Vagina (tissue), 2 donors: ENCODE data around the gene DHX57. TPM values are rescaled to one million over a fixed set of nuclear protein-coding genes. Genes with fewer than 3 reads are reported as not detected.
"Not testable (repeated sequence)": the region's sequence is repeated elsewhere in the genome, so short reads cannot be mapped to it uniquely, and the experiment has no call there.

Source experiments
- DNase-seq, 2 donors: peaks; one replicate each; pipeline ENCODE4 v3.0.0-alpha.2; 2017; ENCODE audit errors: extremely low spot score in 2 of 2
- H3K27ac ChIP-seq: fragments of 200-600 bp; sonication (generic); one replicate; pipeline ENCODE4 v1.5.1; 2019
- H3K27me3 ChIP-seq: fragments of 200-600 bp; sonication (generic); one replicate; pipeline ENCODE4 v1.5.1; 2019
- H3K36me3 ChIP-seq, 2 donors: fragments of 200-600 bp; sonication (generic); one replicate each; pipeline ENCODE4 v1.5.1; 2017 to 2019
- H3K4me1 ChIP-seq: fragments of 200-600 bp; sonication (generic); one replicate; pipeline ENCODE4 v1.5.1; 2019
- H3K4me3 ChIP-seq, 2 donors: fragments of 200-600 bp; sonication (generic); 1 replicate in 1 of 2; 2 replicates in 1 of 2; pipeline ENCODE4 v1.5.1; 2016 to 2019
- H3K9me3 ChIP-seq: fragments of 200-600 bp; sonication (generic); one replicate; pipeline ENCODE4 v1.5.1; 2019
- POLR2A ChIP-seq, 2 donors: fragments of 450-650 bp; IDR thresholded peaks; one replicate each; pipeline ENCODE4 v1.6.1; 2017; ENCODE audit warnings: antibody characterized with exemption in 2 of 2, mild to moderate bottlenecking in 2 of 2, moderate library complexity in 2 of 2
- POLR2AphosphoS5 ChIP-seq, 2 donors: sonication (generic); formaldehyde crosslinking; IDR thresholded peaks; one replicate each; pipeline ENCODE4 v1.9.0; 2017; ENCODE audit warnings: antibody characterized with exemption in 2 of 2, mild to moderate bottlenecking in 2 of 2, low read depth in 1 of 2; ENCODE audit not compliant: insufficient read depth in 1 of 2
- intact Hi-C: fragments of 100-400 bp; cut with DNase I; formaldehyde crosslinking; loops from one replicate; pipeline ENCODE4 v1.15.1; 2023
- total RNA-seq: library from RNA; depleted of rRNA; stranded (reverse); fragments of >200 nt; gene quantifications from one replicate; pipeline ENCODE4 v1.2.3, GENCODE V29; 2016
- TF ChIP-seq, protein P1 (sequence below), 3 experiments: fragments of 450-650 bp in 2 of 3; fragments of 200-600 bp in 1 of 3; sonication (generic) in 1 of 3; IDR thresholded peaks; one replicate each; pipeline ENCODE4 v1.5.1; 2017 to 2019; ENCODE audit warnings: antibody characterized with exemption in 3 of 3, mild to moderate bottlenecking in 2 of 3, moderate library complexity in 2 of 3

Gene DHX57
- total RNA-seq, 1 donor from 2014 or later, result 10.6 TPM

DNA sequence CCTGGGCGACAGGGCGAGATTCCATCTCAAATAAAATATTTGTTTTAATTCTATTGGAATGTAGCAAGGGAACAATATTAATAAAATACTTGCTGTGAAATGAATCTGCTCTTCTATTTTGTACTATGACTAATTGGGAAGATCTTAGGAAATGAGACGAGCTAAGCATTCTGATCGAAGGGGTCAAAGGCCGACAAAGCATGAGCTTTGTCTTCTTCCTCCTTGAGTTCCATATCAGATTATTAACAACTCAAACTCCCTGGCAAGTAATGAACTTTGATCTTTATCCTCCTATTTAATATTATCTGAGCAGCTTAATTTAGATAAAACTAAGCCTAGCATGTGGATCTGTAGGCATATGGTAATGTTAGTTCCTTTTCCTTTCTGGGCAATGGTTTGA is 82.2 kb downstream of the DHX57 start:
- TF ChIP-seq, protein P1, sequence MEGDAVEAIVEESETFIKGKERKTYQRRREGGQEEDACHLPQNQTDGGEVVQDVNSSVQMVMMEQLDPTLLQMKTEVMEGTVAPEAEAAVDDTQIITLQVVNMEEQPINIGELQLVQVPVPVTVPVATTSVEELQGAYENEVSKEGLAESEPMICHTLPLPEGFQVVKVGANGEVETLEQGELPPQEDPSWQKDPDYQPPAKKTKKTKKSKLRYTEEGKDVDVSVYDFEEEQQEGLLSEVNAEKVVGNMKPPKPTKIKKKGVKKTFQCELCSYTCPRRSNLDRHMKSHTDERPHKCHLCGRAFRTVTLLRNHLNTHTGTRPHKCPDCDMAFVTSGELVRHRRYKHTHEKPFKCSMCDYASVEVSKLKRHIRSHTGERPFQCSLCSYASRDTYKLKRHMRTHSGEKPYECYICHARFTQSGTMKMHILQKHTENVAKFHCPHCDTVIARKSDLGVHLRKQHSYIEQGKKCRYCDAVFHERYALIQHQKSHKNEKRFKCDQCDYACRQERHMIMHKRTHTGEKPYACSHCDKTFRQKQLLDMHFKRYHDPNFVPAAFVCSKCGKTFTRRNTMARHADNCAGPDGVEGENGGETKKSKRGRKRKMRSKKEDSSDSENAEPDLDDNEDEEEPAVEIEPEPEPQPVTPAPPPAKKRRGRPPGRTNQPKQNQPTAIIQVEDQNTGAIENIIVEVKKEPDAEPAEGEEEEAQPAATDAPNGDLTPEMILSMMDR (IDR thresholded peaks at IDR 0.05), result no peak
- TF ChIP-seq POLR2A (IDR thresholded peaks at IDR 0.05) (no peak), POLR2AphosphoS5 (IDR thresholded peaks at IDR 0.05; ENCODE audit: insufficient read depth in 1 of 2, low read depth in 1 of 2) (no peak)
- H3K36me3 ChIP-seq, result no peaks in the 10 kb centered on the region
- H3K4me1 ChIP-seq, result no peaks in the 10 kb centered on the region
- H3K27me3 ChIP-seq, result no peaks in the 10 kb centered on the region
- DNase-seq, result no peak
- H3K27ac ChIP-seq, result no peak overlapping the region
- intact Hi-C loops, result no loop called here
- H3K4me3 ChIP-seq, result no peak overlapping the region
- no peaks in the 10 kb centered on the region for H3K9me3 ChIP-seq

GRCh38 chr2:38792751-38793150 is 83.0 kb downstream of the DHX57 start:
- no peak overlapping the region for H3K27ac ChIP-seq
- no peaks in the 10 kb centered on the region for H3K4me1 ChIP-seq
- H3K9me3 ChIP-seq, result no peaks in the 10 kb centered on the region
- TF ChIP-seq POLR2A (IDR thresholded peaks at IDR 0.05) (no peak), POLR2AphosphoS5 (IDR thresholded peaks at IDR 0.05; ENCODE audit: insufficient read depth in 1 of 2, low read depth in 1 of 2) (no peak)
- TF ChIP-seq, protein P1 (IDR thresholded peaks at IDR 0.05), result no peak
- no peaks in the 10 kb centered on the region for H3K36me3 ChIP-seq
- H3K4me3 ChIP-seq, result no peak overlapping the region
- H3K27me3 ChIP-seq, result no peaks in the 10 kb centered on the region
- intact Hi-C loops, result no loop called here
- no peak for DNase-seq

DNA sequence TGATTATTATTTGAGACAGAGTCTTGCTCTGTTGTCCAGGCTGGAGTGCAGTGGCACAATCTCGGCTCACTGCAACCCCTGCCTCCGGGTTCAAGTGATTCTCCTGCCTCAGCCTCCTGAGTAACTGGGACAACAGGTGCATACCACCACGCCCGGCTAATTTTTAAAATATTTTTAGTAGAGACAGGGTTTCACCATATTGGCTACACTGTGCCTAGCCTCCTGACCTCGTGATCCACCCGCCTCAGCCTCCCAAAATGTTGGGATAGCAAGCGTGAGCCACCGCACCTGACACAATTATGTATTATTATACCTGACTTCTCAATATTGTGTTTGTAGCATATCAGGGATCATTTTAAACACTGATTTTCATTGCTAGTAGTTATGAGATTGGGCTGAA is 83.4 kb downstream of the DHX57 start:
- H3K9me3 ChIP-seq, H3K27me3 ChIP-seq, DNase-seq, H3K4me3 ChIP-seq, H3K27ac ChIP-seq, H3K4me1 ChIP-seq, intact Hi-C loops, H3K36me3 ChIP-seq: not testable (repeated sequence)

DNA sequence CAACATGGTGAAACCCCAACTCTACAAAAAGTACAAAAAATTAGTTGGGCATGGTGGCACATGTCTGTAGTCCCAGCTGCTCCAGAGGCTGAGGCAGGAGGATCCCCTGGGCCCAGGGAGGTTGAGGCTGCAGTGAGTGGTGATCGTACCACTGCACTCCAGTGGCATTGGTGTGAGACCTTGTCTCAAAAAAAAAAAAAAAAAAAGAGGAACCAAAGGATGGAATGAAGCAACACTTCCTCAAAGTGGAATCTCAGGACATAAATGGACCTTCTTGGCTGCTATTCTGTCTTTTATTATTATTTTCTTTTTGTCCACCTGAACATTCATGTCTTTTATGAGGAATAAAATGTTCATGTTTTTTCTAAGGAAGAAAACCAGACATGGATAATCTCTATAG is 84.0 kb downstream of the DHX57 start:
- no peak overlapping the region for H3K27ac ChIP-seq
- H3K27me3 ChIP-seq, result no peaks in the 10 kb centered on the region
- no peak overlapping the region for H3K4me3 ChIP-seq
- no peak for DNase-seq
- no peaks in the 10 kb centered on the region for H3K9me3 ChIP-seq
- intact Hi-C loops, result no loop called here
- TF ChIP-seq, protein P1 (IDR thresholded peaks at IDR 0.05), result no peak
- no peak for TF ChIP-seq POLR2A (IDR thresholded peaks at IDR 0.05)
- no peak for TF ChIP-seq POLR2AphosphoS5 (IDR thresholded peaks at IDR 0.05; ENCODE audit: insufficient read depth in 1 of 2, low read depth in 1 of 2)
- H3K36me3 ChIP-seq, result no peaks in the 10 kb centered on the region
- no peaks in the 10 kb centered on the region for H3K4me1 ChIP-seq

GRCh38 chr2:38789691-38790090 is 86.0 kb downstream of the DHX57 start:
- no peak for DNase-seq
- Histone ChIP-seq H3K36me3 (no peaks in the 10 kb centered on the region), H3K4me1 (no peaks in the 10 kb centered on the region), H3K27me3 (no peaks in the 10 kb centered on the region), H3K9me3 (no peaks in the 10 kb centered on the region), H3K27ac (no peak overlapping the region), H3K4me3 (no peak overlapping the region)
- TF ChIP-seq POLR2AphosphoS5 (IDR thresholded peaks at IDR 0.05; ENCODE audit: insufficient read depth in 1 of 2, low read depth in 1 of 2) (no peak), POLR2A (IDR thresholded peaks at IDR 0.05) (no peak)
- TF ChIP-seq, protein P1 (IDR thresholded peaks at IDR 0.05), result no peak
- intact Hi-C loops, result no loop called here

DNA sequence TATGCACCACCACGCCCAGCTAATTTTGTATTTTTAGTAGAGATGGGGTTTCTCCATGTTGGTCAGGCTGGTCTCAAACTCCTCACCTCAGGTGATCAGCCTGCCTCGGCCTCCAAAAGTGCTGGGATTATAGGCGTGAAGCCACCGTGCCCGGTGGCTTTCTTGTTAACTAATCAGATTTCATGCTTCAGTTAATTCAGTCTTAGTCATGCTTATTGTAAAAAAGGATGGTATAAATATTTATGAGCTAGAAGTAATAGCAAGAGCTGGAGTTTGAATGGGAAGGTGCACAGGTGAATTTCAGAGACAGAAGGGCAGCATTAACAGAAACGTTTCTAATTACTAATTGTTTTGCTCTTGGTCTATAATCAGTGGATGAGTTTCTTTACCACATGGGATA is 87.4 kb downstream of the DHX57 start:
- TF ChIP-seq, protein P1 (IDR thresholded peaks at IDR 0.05), result no peak
- no peak for TF ChIP-seq POLR2A (IDR thresholded peaks at IDR 0.05)
- TF ChIP-seq POLR2AphosphoS5 (IDR thresholded peaks at IDR 0.05; ENCODE audit: insufficient read depth in 1 of 2, low read depth in 1 of 2), result no peak
- no peak overlapping the region for H3K4me3 ChIP-seq
- H3K36me3 ChIP-seq, result no peaks in the 10 kb centered on the region
- no peaks in the 10 kb centered on the region for H3K9me3 ChIP-seq
- no peak overlapping the region for H3K27ac ChIP-seq
- intact Hi-C loops, result no loop called here
- DNase-seq, result no peak
- H3K27me3 ChIP-seq, result no peaks in the 10 kb centered on the region
- H3K4me1 ChIP-seq, result no peaks in the 10 kb centered on the region
